ENCODE results near the gene CXCR4.

GRCh38 chr2:136113209-136113971 is 4.6 kb downstream of the CXCR4 start:
- TF ChIP-seq CTCF (conservative IDR thresholded peaks at IDR 0.05) (no peak), EZH2 (IDR thresholded peaks at IDR 0.05; ENCODE audit: low read depth) (no peak)

Data from PC-9 (cell line).